Measurements from ENCODE around the gene TMEM51. TPM values are rescaled to one million over a fixed set of nuclear protein-coding genes. Genes with fewer than 3 reads are reported as not detected.

Gene TMEM51
- total RNA-seq, 2 donors from 2014 or later, result 12.1 TPM

- no peak overlapping the region for H3K4me3 ChIP-seq (ENCODE audit: low read length)
- no peak for TF ChIP-seq CTCF (conservative IDR thresholded peaks at IDR 0.05)
- Mint-ChIP-seq H3K36me3 (ENCODE audit: low read depth) (no peaks in the 10 kb centered on the region), H3K9me3 (no peaks in the 10 kb centered on the region), H3K27ac (no peak overlapping the region), H3K4me3 (no peak overlapping the region), H3K27me3 (ENCODE audit: insufficient read depth) (no peaks in the 10 kb centered on the region), H3K4me1 (no peaks in the 10 kb centered on the region)
- no peak overlapping the region for H3K27ac ChIP-seq (ENCODE audit: low read depth, low read length)
- no peak overlapping the region for H3K9ac ChIP-seq (ENCODE audit: extremely low read depth, low read length, poor library complexity, severe bottlenecking)
- H3K27me3 ChIP-seq (ENCODE audit: control insufficient read depth, insufficient read depth, low read length, poor library complexity, severe bottlenecking), result no peaks in the 10 kb centered on the region
- no peak for DNase-seq
- H3K9me3 ChIP-seq (ENCODE audit: control insufficient read depth, low read length), result no peaks in the 10 kb centered on the region
- H3K36me3 ChIP-seq (ENCODE audit: control insufficient read depth, insufficient read depth, low read length), result no peaks in the 10 kb centered on the region
- 74 to 100% methylated on average over 1 to 3 of the region's 3 CpGs for WGBS, 2 experiments (ENCODE audit: insufficient coverage in 1 of 2, insufficient read length in 1 of 2)
- H3K4me1 ChIP-seq (ENCODE audit: control insufficient read depth, insufficient read depth, low read length), result no peaks in the 10 kb centered on the region
Measured at GRCh38 chr1:15167386-15167785, 13.8 kb downstream of the TMEM51 start.

GRCh38 chr1:15168479-15168878 is 14.9 kb downstream of the TMEM51 start:
- WGBS, 2 experiments (ENCODE audit: insufficient coverage in 1 of 2, insufficient read length in 1 of 2), result 82 to 86% methylated on average over 5 of the region's 5 CpGs
- H3K4me1 ChIP-seq (ENCODE audit: control insufficient read depth, insufficient read depth, low read length), result no peaks in the 10 kb centered on the region
- Mint-ChIP-seq H3K36me3 (ENCODE audit: low read depth) (no peaks in the 10 kb centered on the region), H3K27me3 (ENCODE audit: insufficient read depth) (no peaks in the 10 kb centered on the region), H3K27ac (no peak overlapping the region), H3K4me3 (no peak overlapping the region), H3K4me1 (no peaks in the 10 kb centered on the region), H3K9me3 (no peaks in the 10 kb centered on the region)
- no peaks in the 10 kb centered on the region for H3K27me3 ChIP-seq (ENCODE audit: control insufficient read depth, insufficient read depth, low read length, poor library complexity, severe bottlenecking)
- H3K9me3 ChIP-seq (ENCODE audit: control insufficient read depth, low read length), result no peaks in the 10 kb centered on the region
- H3K36me3 ChIP-seq (ENCODE audit: control insufficient read depth, insufficient read depth, low read length), result no peaks in the 10 kb centered on the region
- H3K9ac ChIP-seq (ENCODE audit: extremely low read depth, low read length, poor library complexity, severe bottlenecking), result no peak overlapping the region
- TF ChIP-seq CTCF (conservative IDR thresholded peaks at IDR 0.05), result no peak
- no peak for DNase-seq
- no peak overlapping the region for H3K4me3 ChIP-seq (ENCODE audit: low read length)
- H3K27ac ChIP-seq (ENCODE audit: low read depth, low read length), result no peak overlapping the region

GRCh38 chr1:15170071-15170470 is 16.5 kb downstream of the TMEM51 start:
- Mint-ChIP-seq H3K9me3 (no peaks in the 10 kb centered on the region), H3K27ac (no peak overlapping the region), H3K4me1 (peaks cover 3% of the 10 kb centered on the region), H3K4me3 (no peak overlapping the region), H3K36me3 (ENCODE audit: low read depth) (no peaks in the 10 kb centered on the region), H3K27me3 (ENCODE audit: insufficient read depth) (no peaks in the 10 kb centered on the region)
- no peak overlapping the region for H3K27ac ChIP-seq (ENCODE audit: low read depth, low read length)
- no peak overlapping the region for H3K9ac ChIP-seq (ENCODE audit: extremely low read depth, low read length, poor library complexity, severe bottlenecking)
- no peak overlapping the region for H3K4me3 ChIP-seq (ENCODE audit: low read length)
- TF ChIP-seq CTCF (conservative IDR thresholded peaks at IDR 0.05), result no peak
- 96% methylated on average over 7 of the region's 7 CpGs; no CpG with 5 or more reads in 1 of the 2 experiments for WGBS, 2 experiments (ENCODE audit: insufficient coverage in 1 of 2, insufficient read length in 1 of 2)
- DNase-seq, result no peak
- no peaks in the 10 kb centered on the region for H3K27me3 ChIP-seq (ENCODE audit: control insufficient read depth, insufficient read depth, low read length, poor library complexity, severe bottlenecking)
- no peaks in the 10 kb centered on the region for H3K4me1 ChIP-seq (ENCODE audit: control insufficient read depth, insufficient read depth, low read length)
- no peaks in the 10 kb centered on the region for H3K9me3 ChIP-seq (ENCODE audit: control insufficient read depth, low read length)
- no peaks in the 10 kb centered on the region for H3K36me3 ChIP-seq (ENCODE audit: control insufficient read depth, insufficient read depth, low read length)
